Smooth muscle cell (in vitro differentiated cells): ENCODE results near the gene HIVEP1. TPM values are rescaled to one million over a fixed set of nuclear protein-coding genes. Genes with fewer than 3 reads are reported as not detected.
A peak's percentile ranks its signal among the peaks of the same experiment; 100 is the strongest.

Source experiments
- DNase-seq: peaks from one replicate; lab custom pipeline; 2025; ENCODE audit not compliant: unreplicated experiment; lab: John Stamatoyannopoulos, UW
- H2AFZ ChIP-seq: fragments of 200-600 bp; sonication (generic); 2 replicates; pipeline ENCODE4 v1.6.0; 2016; ENCODE audit warnings: antibody characterized with exemption, low read depth, mild to moderate bottlenecking
- H3F3A ChIP-seq: fragments of 200-600 bp; sonication (generic); 2 replicates; pipeline ENCODE4 v1.6.0; 2017; ENCODE audit warnings: antibody characterized with exemption, low read depth
- H3K27ac ChIP-seq: fragments of 200-600 bp; sonication (generic); 2 replicates; pipeline ENCODE4 v1.5.1; 2016; ENCODE audit warnings: low read depth, mild to moderate bottlenecking
- H3K27me3 ChIP-seq: fragments of 200-600 bp; sonication (generic); 2 replicates; pipeline ENCODE4 v1.6.1; 2016; ENCODE audit warnings: low read depth, mild to moderate bottlenecking
- H3K36me3 ChIP-seq: fragments of 200-600 bp; sonication (generic); 2 replicates; pipeline ENCODE4 v1.5.1; 2016; ENCODE audit warnings: low read depth
- H3K4me1 ChIP-seq: fragments of 200-600 bp; sonication (generic); 2 replicates; pipeline ENCODE4 v1.5.1; 2016; ENCODE audit warnings: low read depth
- H3K4me2 ChIP-seq: fragments of 200-600 bp; sonication (generic); 2 replicates; pipeline ENCODE4 v1.6.0; 2016; ENCODE audit warnings: mild to moderate bottlenecking
- H3K4me3 ChIP-seq: fragments of 200-600 bp; sonication (generic); 2 replicates; pipeline ENCODE4 v1.5.1; 2016; ENCODE audit warnings: mild to moderate bottlenecking
- H3K79me2 ChIP-seq: fragments of 200-600 bp; sonication (generic); 2 replicates; pipeline ENCODE4 v1.6.0; 2016; ENCODE audit warnings: low read depth, mild to moderate bottlenecking
- H3K9ac ChIP-seq: fragments of 200-600 bp; sonication (generic); 2 replicates; pipeline ENCODE4 v1.6.0; 2016; ENCODE audit warnings: low read depth
- H3K9me3 ChIP-seq: fragments of 200-600 bp; sonication (generic); replicated peaks from 2 replicates; pipeline ENCODE4 v1.5.1; 2016; ENCODE audit warnings: low read depth
- H4K20me1 ChIP-seq: fragments of 200-600 bp; sonication (generic); 2 replicates; pipeline ENCODE4 v1.6.0; 2016; ENCODE audit warnings: low read depth
- WGBS: methylation state at CpG from one replicate; pipeline ENCODE4 v1.1.7; 2016; ENCODE audit warnings: low lambda C conversion rate; 5-methylcytosine and 5-hydroxymethylcytosine counted together
- polyA plus RNA-seq: library from polyadenylated mRNA; unstranded; fragments of >200 nt; fragmentation: Nextera tagmentation; extraction: Ambion mirVana; gene quantifications from 2 replicates; pipeline ENCODE4 v1.2.1, GENCODE V29; 2016
- total RNA-seq: library from RNA; depleted of rRNA; stranded (reverse); fragments of >200 nt; gene quantifications from 2 replicates; pipeline ENCODE4 v1.2.3, GENCODE V29; 2014
- TF ChIP-seq, protein P1 (sequence below): fragments of 200-600 bp; sonication (generic); IDR thresholded peaks from 2 replicates; pipeline ENCODE4 v1.5.1; 2017; ENCODE audit warnings: borderline replicate concordance, mild to moderate bottlenecking, antibody characterized with exemption; ENCODE audit not compliant: insufficient read depth, poor library complexity, severe bottlenecking

Gene HIVEP1
- total RNA-seq (51.9 and 58.8 TPM in 2 replicates), polyA plus RNA-seq (6.8 and 8.0 TPM in 2 replicates)

DNA sequence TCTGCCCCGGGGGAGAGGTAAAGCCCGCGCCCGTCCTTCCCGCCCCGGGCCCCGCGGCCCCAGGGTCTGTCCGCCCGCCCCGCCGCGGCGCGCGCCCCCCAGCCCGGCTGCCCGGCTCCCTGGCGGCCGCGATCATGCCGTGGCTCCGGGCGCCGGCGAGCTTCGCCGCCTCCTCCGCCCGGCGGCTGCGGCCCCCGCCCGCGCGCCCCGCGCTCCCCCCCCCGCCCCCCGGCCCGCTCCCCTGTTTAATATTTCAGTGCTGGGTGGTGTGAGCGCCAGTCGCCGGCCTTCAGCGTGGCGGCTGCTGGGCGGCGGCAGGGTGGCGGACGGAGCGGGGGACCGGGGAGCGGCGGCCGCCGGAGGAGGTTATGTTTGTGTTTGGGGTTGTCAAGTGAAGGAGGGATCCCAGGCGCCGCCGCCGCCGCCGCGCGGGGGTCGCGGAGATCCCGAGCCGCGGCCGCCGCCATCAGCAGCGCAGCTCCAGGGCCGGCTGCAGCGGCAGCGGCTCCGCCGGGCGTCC lies at the start of gene HIVEP1:
HIVEP1 (plus strand) TSS at position 275 of the 520 bp plus-strand sequence. CDS start 3,317 bp downstream, outside the sequence.
- Histone ChIP-seq H3K79me2 (peaks cover 42% of the 10 kb centered on the region), H3K27me3 (no peaks in the 10 kb centered on the region), H3K9ac (peak within 1 kb of the TSS; percentile 95), H3K4me3 (peak within 1 kb of the TSS; percentile 96), H3K36me3 (peaks cover 9% of the 10 kb centered on the region), H2AFZ (no peak within 1 kb of the TSS), H4K20me1 (peaks cover 8% of the 10 kb centered on the region), H3K27ac (peak within 1 kb of the TSS; percentile 100), H3K4me2 (peak within 1 kb of the TSS; percentile 99), H3K4me1 (peaks cover 30% of the 10 kb centered on the region), H3F3A (peaks cover 19% of the 10 kb centered on the region), H3K9me3 (no peaks in the 10 kb centered on the region)
- TF ChIP-seq, protein P1, sequence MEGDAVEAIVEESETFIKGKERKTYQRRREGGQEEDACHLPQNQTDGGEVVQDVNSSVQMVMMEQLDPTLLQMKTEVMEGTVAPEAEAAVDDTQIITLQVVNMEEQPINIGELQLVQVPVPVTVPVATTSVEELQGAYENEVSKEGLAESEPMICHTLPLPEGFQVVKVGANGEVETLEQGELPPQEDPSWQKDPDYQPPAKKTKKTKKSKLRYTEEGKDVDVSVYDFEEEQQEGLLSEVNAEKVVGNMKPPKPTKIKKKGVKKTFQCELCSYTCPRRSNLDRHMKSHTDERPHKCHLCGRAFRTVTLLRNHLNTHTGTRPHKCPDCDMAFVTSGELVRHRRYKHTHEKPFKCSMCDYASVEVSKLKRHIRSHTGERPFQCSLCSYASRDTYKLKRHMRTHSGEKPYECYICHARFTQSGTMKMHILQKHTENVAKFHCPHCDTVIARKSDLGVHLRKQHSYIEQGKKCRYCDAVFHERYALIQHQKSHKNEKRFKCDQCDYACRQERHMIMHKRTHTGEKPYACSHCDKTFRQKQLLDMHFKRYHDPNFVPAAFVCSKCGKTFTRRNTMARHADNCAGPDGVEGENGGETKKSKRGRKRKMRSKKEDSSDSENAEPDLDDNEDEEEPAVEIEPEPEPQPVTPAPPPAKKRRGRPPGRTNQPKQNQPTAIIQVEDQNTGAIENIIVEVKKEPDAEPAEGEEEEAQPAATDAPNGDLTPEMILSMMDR, result no peak
- DNase-seq, result no peak
- 0% methylated on average over 8 of the region's 78 CpGs for WGBS

DNA sequence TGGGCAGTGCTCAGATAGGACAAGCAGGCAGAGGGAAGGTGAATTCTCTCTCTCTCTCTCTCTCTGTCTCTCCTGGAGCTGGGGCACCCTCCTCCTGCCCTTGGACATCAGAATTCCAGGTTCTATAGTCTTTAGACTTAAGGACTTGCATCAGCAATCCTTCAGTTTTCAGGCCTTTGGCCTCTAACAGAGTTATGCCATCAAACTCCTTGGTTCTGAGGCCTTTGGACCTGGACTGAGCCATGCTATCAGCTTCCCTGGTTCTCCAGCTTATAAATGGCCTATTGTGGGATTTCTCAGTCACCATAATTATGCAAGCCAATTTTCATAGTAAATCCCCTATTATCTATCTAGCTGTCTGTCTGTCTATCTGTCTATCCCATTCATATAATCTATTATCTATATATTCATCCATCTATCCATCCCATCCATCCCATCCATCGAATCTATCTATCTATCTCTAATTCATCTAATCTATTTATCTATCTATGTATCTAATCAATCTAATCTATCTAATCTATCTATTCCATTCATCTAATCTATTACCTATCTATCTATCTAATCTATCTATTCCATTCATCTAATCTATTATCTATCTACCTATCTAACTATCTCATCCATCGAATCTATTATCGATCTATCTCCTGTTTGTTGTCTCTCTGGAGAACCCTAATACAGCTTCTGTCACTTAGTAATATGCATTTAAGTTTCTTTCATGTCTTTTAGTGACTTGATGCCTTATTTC lies 48.2 kb upstream of the HIVEP1 start:
- Histone ChIP-seq H4K20me1 (no peaks in the 10 kb centered on the region), H3K36me3 (no peaks in the 10 kb centered on the region), H2AFZ (no peak overlapping the region), H3K4me2 (no peak overlapping the region), H3K4me3 (no peak overlapping the region), H3K79me2 (no peaks in the 10 kb centered on the region), H3K9ac (no peak overlapping the region), H3F3A (no peaks in the 10 kb centered on the region), H3K27me3 (no peaks in the 10 kb centered on the region), H3K27ac (no peak overlapping the region), H3K9me3 (no peaks in the 10 kb centered on the region), H3K4me1 (no peaks in the 10 kb centered on the region)
- no peak for DNase-seq
- TF ChIP-seq, protein P1, result no peak
- over 99% methylated on average over 3 of the region's 3 CpGs for WGBS

DNA sequence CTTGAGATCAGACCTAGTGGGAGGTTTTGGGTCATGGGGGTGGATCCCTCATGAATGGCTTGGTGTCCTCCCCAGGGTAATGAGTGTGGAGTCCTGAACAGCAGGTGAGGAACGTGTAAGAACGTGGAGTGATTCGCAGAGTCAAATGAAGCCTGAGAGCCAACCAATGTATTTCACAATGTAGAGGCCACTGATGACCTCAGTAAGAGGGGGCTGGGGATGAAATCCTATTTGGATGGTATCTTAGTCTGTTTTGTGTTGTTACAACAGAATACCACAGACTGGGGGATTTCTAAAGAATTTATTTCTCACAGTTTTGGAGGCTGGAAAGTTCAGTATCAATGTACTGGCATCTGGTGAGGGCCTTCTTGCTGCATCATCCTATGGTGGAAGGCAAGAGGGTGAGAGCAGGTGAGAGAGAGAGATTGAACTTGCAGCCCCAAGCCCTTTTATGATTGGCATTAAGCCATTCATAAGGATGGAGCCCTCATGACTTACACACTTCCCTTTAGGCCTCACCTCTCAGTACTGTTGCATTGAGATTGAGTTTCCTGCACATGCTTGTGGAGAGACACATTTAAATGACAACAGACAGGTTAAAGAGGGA lies 47.3 kb upstream of the HIVEP1 start:
- Histone ChIP-seq H3K36me3 (no peaks in the 10 kb centered on the region), H3K27me3 (no peaks in the 10 kb centered on the region), H3K4me1 (no peaks in the 10 kb centered on the region), H4K20me1 (no peaks in the 10 kb centered on the region), H3F3A (no peaks in the 10 kb centered on the region), H3K4me3 (no peak overlapping the region), H3K4me2 (no peak overlapping the region), H3K9ac (no peak overlapping the region), H3K9me3 (no peaks in the 10 kb centered on the region), H3K79me2 (no peaks in the 10 kb centered on the region), H2AFZ (no peak overlapping the region), H3K27ac (no peak overlapping the region)
- TF ChIP-seq, protein P1, result no peak
- no peak for DNase-seq
- 88% methylated on average over 3 of the region's 3 CpGs for WGBS
